HEK293 (cell line): ENCODE data around the gene DEAF1.
"Not testable (repeated sequence)": the region's sequence is repeated elsewhere in the genome, so short reads cannot be mapped to it uniquely, and the experiment has no call there.

Experiments used
- CTCF ChIA-PET: fragments of 350-600 bp; formaldehyde crosslinking; extraction: SDS; loops from one replicate; lab custom pipeline; 2021; ENCODE audit warnings: antibody characterized with exemption; lab: Yijun Ruan, JAX
- POLR2A ChIA-PET: fragments of 300-600 bp; formaldehyde crosslinking; extraction: SDS; loops from one replicate; lab custom pipeline; 2020; ENCODE audit warnings: antibody characterized with exemption, inconsistent platforms; lab: Yijun Ruan, JAX
- H3K27ac ChIP-seq: fragments of 200-500 bp; sonication (Bioruptor generic); 2 replicates; pipeline ENCODE4 v1.5.1; 2014; ENCODE audit warnings: low read depth, low read length, control low read depth, inconsistent platforms; ENCODE audit errors: extremely low read depth
- H3K36me3 ChIP-seq, 2 experiments: fragments of 200-500 bp in 1 of 2; sonication (Bioruptor generic) in 1 of 2; 1 replicate in 1 of 2; 2 replicates in 1 of 2; pipeline ENCODE4 v1.5.1; 2014 to 2017; ENCODE audit warnings: inconsistent platforms in 2 of 2, low read length in 2 of 2; ENCODE audit not compliant: control insufficient read depth in 2 of 2, insufficient read depth in 1 of 2
- H3K4me1 ChIP-seq: fragments of 200-500 bp; sonication (Bioruptor generic); 2 replicates; pipeline ENCODE4 v1.5.1; 2014; ENCODE audit warnings: mild to moderate bottlenecking, low read length, inconsistent platforms; ENCODE audit not compliant: control insufficient read depth, insufficient read depth
- H3K4me3 ChIP-seq: 2 replicates; pipeline ENCODE4 v1.5.1; 2011; ENCODE audit warnings: low read depth, mild to moderate bottlenecking, control low read depth, low read length, moderate library complexity
- H3K9me3 ChIP-seq: fragments of 200-500 bp; sonication (Bioruptor generic); 2 replicates; pipeline ENCODE4 v1.5.1; 2014; ENCODE audit warnings: low read depth, low read length, inconsistent platforms; ENCODE audit not compliant: control insufficient read depth, insufficient read depth
- BCL11B ChIP-seq: fragments of 450-650 bp; formaldehyde crosslinking; IDR thresholded peaks from 2 replicates; pipeline ENCODE4 v1.5.1; 2016; ENCODE audit warnings: low read depth, missing biosample characterization, missing genetic modification characterization
- GLI4 ChIP-seq: fragments of 450-650 bp; formaldehyde crosslinking; IDR thresholded peaks from 2 replicates; pipeline ENCODE4 v1.5.1; 2016; ENCODE audit warnings: missing biosample characterization, missing genetic modification characterization
- GLIS2 ChIP-seq: fragments of 450-650 bp; formaldehyde crosslinking; IDR thresholded peaks from 2 replicates; pipeline ENCODE4 v1.5.1; 2016; ENCODE audit warnings: missing biosample characterization, missing genetic modification characterization
- HOXA7 ChIP-seq: sonication (generic); formaldehyde crosslinking; IDR thresholded peaks from 2 replicates; pipeline ENCODE4 v1.8.1; 2022; ENCODE audit warnings: missing genetic modification reagents, borderline replicate concordance
- KLF1 ChIP-seq: fragments of 450-650 bp; formaldehyde crosslinking; IDR thresholded peaks from 2 replicates; pipeline ENCODE4 v1.5.1; 2016; ENCODE audit warnings: missing biosample characterization, missing genetic modification characterization
- KLF7 ChIP-seq: fragments of 450-650 bp; formaldehyde crosslinking; IDR thresholded peaks from 2 replicates; pipeline ENCODE4 v1.5.1; 2016; ENCODE audit warnings: missing biosample characterization, missing genetic modification characterization, borderline replicate concordance
- PRDM6 ChIP-seq: fragments of 450-650 bp; formaldehyde crosslinking; IDR thresholded peaks from 2 replicates; pipeline ENCODE4 v1.5.1; 2017; ENCODE audit warnings: missing biosample characterization, missing genetic modification characterization
- ZFP41 ChIP-seq: fragments of 450-650 bp; formaldehyde crosslinking; IDR thresholded peaks from 2 replicates; pipeline ENCODE4 v1.5.1; 2016; ENCODE audit warnings: missing biosample characterization, missing genetic modification characterization, borderline replicate concordance
- ZNF274 ChIP-seq, 2 experiments: fragments of 200-500 bp in 1 of 2; fragments of 450-650 bp in 1 of 2; sonication (Bioruptor generic) in 1 of 2; formaldehyde crosslinking in 1 of 2; IDR thresholded peaks; 2 replicates each; pipeline versions ENCODE4 v1.5.1 to v1.6.1; 2014 to 2016; ENCODE audit warnings: borderline replicate concordance in 1 of 2, inconsistent platforms in 1 of 2, low read length in 1 of 2, missing biosample characterization in 1 of 2, missing genetic modification characterization in 1 of 2
- ZNF366 ChIP-seq: fragments of 450-650 bp; formaldehyde crosslinking; conservative IDR thresholded peaks from 2 replicates; pipeline ENCODE4 v1.5.1; 2016; ENCODE audit warnings: missing biosample characterization, missing genetic modification characterization
- ZNF394 ChIP-seq: fragments of 450-650 bp; formaldehyde crosslinking; IDR thresholded peaks from 2 replicates; pipeline ENCODE4 v1.5.1; 2016; ENCODE audit warnings: missing biosample characterization, missing genetic modification characterization, mild to moderate bottlenecking, moderate library complexity, borderline replicate concordance
- ZNF416 ChIP-seq: fragments of 450-650 bp; formaldehyde crosslinking; IDR thresholded peaks from 2 replicates; pipeline ENCODE4 v1.5.1; 2016; ENCODE audit warnings: missing biosample characterization, missing genetic modification characterization
- ZNF473 ChIP-seq: fragments of 450-650 bp; formaldehyde crosslinking; IDR thresholded peaks from 2 replicates; pipeline ENCODE4 v1.5.1; 2017; ENCODE audit warnings: missing biosample characterization, missing genetic modification characterization
- ZNF544 ChIP-seq: fragments of 450-650 bp; formaldehyde crosslinking; IDR thresholded peaks from 2 replicates; pipeline ENCODE4 v1.5.0; 2017; ENCODE audit warnings: missing biosample characterization, missing genetic modification characterization
- ZNF701 ChIP-seq: fragments of 450-650 bp; formaldehyde crosslinking; IDR thresholded peaks from 2 replicates; pipeline ENCODE4 v1.5.1; 2016; ENCODE audit warnings: missing biosample characterization, missing genetic modification characterization
- TF ChIP-seq, protein P1 (sequence below): fragments of 450-650 bp; formaldehyde crosslinking; IDR thresholded peaks from 2 replicates; pipeline ENCODE4 v1.5.1; 2017; ENCODE audit warnings: missing biosample characterization, missing genetic modification characterization
- TF ChIP-seq, protein P2 (sequence below): fragments of 450-650 bp; formaldehyde crosslinking; IDR thresholded peaks from 2 replicates; pipeline ENCODE4 v1.5.1; 2016; ENCODE audit warnings: missing biosample characterization, missing genetic modification characterization

The DEAF1 gene

DNA sequence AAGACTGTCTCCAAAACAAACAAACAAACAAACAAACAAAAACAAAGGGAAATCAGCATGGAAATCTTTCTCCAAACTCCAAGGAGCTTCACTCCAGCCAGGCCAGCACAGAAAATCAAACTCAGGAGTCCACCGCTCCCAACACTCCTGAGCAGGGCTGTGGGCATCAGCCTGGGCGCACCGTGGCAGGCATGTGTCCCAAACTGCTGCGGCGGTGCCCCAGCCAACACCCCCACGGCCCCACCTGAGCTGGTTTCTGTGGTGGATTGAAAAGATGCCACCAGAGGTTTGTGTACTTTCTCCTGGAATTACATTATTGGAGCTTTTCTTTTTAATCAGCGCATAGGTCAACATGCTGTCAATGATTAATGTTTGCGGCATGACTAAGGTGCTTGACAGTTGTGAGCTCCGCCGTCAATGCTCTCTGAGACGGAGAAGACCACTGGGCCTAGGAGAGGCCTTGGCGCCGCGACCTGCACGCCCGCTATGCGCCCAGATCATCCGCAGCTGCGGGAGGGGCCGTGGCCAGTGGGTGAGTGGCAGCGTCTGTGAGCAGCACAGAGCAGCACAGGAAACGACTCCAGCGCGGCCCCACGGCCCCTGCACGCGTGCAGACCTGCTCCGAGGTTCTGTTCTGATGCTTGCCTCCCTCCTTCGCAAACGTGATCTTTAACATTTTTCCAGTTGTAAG lies 39.8 kb downstream of the DEAF1 start:
- Histone ChIP-seq H3K27ac (no peak overlapping the region), H3K36me3 (peaks cover 13 to 90% of the 10 kb centered on the region in 2 experiments; a peak in 2 of 3 replicates)
- CTCF ChIA-PET = interaction anchor here (0.6 to 1.2 kb wide), 3 partner anchors 36 to 108 kb away, joined by 3 to 5 read pairs (median 4); no protein-coding TSS in a partner anchor

DNA sequence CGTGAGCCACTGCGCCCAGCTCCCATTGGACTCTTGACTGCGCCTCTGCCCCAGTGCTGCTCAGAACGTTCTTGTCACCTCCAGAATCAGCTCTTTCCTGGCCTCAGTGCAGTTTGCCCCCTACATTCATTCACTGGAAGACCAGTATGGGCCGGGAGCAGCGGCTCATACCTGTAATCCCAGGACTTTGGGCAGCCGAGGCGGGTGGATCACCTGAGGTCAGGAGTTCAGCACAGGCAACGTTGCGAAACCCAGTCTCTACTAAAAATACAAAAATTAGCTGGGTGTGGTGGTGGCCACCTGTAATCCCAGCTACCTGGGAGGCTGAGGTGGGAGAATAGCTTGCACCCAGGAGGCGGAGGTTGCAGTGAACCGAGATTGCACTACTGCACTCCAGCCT lies 40.6 kb downstream of the DEAF1 start:
- H3K4me3 ChIP-seq, H3K9me3 ChIP-seq, POLR2A ChIA-PET, H3K4me1 ChIP-seq, H3K27ac ChIP-seq, CTCF ChIA-PET: not testable (repeated sequence)
- H3K36me3 ChIP-seq = peaks cover 20 to 90% of the 10 kb centered on the region in 2 experiments; a peak in 2 of 3 replicates

More for the DNA sequence above, 39.8 kb downstream of the DEAF1 start:
- Histone ChIP-seq H3K9me3 (no peaks in the 10 kb centered on the region), H3K4me1 (no peaks in the 10 kb centered on the region), H3K4me3 (no peak overlapping the region)
- POLR2A ChIA-PET = no interaction called here
- TF ChIP-seq GLI4 (tag by site-specific recombination) (no peak), ZNF394 (no peak), KLF1 (tag by site-specific recombination) (no peak), GLIS2 (tag by site-specific recombination) (no peak), BCL11B (tag by site-specific recombination) (no peak), ZNF274 (IDR thresholded peaks at IDR 0.05; ENCODE audit: low read length) (no peak), ZNF274 (tag by site-specific recombination; IDR thresholded peaks at IDR 0.05; ENCODE audit: borderline replicate concordance) (no peak), ZFP41 (tag by site-specific recombination) (no peak), ZNF701 (tag by site-specific recombination) (no peak), ZNF416 (no peak), ZNF473 (tag by site-specific recombination) (no peak), ZNF366 (tag by site-specific recombination) (no peak), HOXA7 (CRISPR knock-in tag) (no peak), ZNF544 (no peak), KLF7 (tag by site-specific recombination) (no peak), PRDM6 (no peak)
- TF ChIP-seq, protein P1, sequence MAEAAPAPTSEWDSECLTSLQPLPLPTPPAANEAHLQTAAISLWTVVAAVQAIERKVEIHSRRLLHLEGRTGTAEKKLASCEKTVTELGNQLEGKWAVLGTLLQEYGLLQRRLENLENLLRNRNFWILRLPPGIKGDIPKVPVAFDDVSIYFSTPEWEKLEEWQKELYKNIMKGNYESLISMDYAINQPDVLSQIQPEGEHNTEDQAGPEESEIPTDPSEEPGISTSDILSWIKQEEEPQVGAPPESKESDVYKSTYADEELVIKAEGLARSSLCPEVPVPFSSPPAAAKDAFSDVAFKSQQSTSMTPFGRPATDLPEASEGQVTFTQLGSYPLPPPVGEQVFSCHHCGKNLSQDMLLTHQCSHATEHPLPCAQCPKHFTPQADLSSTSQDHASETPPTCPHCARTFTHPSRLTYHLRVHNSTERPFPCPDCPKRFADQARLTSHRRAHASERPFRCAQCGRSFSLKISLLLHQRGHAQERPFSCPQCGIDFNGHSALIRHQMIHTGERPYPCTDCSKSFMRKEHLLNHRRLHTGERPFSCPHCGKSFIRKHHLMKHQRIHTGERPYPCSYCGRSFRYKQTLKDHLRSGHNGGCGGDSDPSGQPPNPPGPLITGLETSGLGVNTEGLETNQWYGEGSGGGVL (tag by site-specific recombination) = no peak
- TF ChIP-seq, protein P2, sequence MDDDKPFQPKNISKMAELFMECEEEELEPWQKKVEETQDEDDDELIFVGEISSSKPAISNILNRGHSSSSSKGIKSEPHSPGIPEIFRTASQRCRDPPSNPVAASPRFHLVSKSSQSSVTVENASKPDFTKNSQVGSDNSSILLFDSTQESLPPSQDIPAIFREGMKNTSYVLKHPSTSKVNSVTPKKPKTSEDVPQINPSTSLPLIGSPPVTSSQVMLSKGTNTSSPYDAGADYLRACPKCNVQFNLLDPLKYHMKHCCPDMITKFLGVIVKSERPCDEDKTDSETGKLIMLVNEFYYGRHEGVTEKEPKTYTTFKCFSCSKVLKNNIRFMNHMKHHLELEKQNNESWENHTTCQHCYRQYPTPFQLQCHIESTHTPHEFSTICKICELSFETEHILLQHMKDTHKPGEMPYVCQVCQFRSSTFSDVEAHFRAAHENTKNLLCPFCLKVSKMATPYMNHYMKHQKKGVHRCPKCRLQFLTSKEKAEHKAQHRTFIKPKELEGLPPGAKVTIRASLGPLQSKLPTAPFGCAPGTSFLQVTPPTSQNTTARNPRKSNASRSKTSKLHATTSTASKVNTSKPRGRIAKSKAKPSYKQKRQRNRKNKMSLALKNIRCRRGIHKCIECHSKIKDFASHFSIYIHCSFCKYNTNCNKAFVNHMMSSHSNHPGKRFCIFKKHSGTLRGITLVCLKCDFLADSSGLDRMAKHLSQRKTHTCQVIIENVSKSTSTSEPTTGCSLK = no peak
